ENCODE results near the gene EPHA8.

GRCh38 chr1:22529901-22530621 lies 33.2 kb upstream of the EPHA8 start:
- TF ChIP-seq POLR2A (IDR thresholded peaks at IDR 0.05) (no peak), CTCF (IDR thresholded peaks at IDR 0.05) (no peak)

All from lower leg skin (tissue), 3 donors.